ENCODE data around the gene ZNF22.
A peak's percentile ranks its signal among the peaks of the same experiment; 100 is the strongest.

GRCh38 chr10:45008524-45009161 is 7.9 kb downstream of the ZNF22 start:
- TF ChIP-seq CTCF (IDR thresholded peaks at IDR 0.05) (peak; percentile 38 to 91 (median 83)), POLR2A (IDR thresholded peaks at IDR 0.05) (no peak)
